ENCODE measurements around the gene CWC22. TPM values are rescaled to one million over a fixed set of nuclear protein-coding genes. Genes with fewer than 3 reads are reported as not detected.
"Not testable (repeated sequence)": the region's sequence is repeated elsewhere in the genome, so short reads cannot be mapped to it uniquely, and the experiment has no call there.

CWC22 gene
- polyA plus RNA-seq, 1 of the 3 experiments (the other 2 are of a cell fraction): 2.7 TPM

DNA sequence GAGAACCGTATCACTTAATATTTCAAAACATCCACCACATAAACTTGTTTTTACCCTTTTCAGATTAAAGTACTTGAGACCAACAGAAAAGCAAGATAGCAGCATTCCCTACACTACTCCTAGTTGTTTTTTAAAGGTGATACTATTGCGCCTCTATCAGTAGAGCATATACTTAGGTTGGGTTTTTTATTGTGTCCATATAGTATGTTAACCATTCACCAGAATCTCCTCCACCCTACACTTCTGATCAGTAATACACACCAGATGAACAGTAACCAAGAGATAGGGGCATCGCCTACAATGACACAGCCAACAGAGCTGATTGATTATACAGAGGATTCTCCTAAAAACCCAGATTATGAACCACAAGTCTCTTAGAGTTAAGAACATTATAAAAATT lies 75.6 kb downstream of the CWC22 start (continued):
- TF ChIP-seq TAF1 (IDR thresholded peaks at IDR 0.05; ENCODE audit: borderline replicate concordance, low read depth, low read length) (no peak), GATA2 (CRISPR knock-in tag; IDR thresholded peaks at IDR 0.05) (no peak), MEF2A (IDR thresholded peaks at IDR 0.05; ENCODE audit: borderline replicate concordance, low read depth) (no peak), FOXM1 (IDR thresholded peaks at IDR 0.05; ENCODE audit: low read depth) (no peak)

DNA sequence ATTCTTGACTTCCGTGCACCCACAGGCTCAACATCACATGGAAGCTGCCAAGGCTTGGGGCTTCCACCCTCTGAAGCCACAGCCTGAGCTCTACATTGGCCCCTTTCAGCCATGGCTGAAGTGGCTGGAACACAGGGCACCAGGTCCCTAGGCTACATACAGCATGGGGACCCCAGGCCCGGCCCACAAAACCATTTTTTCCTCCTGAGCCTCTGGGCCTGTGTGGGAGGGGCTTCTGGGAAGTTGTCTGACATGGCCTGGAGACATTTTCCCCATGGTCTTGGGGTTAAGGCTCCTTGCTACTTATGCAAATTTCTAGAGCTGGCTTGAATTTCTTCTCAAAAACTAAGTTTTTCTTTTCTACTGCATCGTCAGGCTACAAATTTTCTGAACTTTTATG lies 77.1 kb downstream of the CWC22 start:
- H3K4me1 ChIP-seq (ENCODE audit: control insufficient read depth in 1 of 2, insufficient read depth in 2 of 2, low read depth in 1 of 2, low read length in 1 of 2); H3K36me3 ChIP-seq (replicated peaks in 1 of 2; ENCODE audit: control insufficient read depth in 1 of 2, insufficient read depth in 2 of 2, low read length in 1 of 2); CTCF ChIA-PET; H2AFZ ChIP-seq (ENCODE audit: low read depth); H3K9me3 ChIP-seq; H3K27ac ChIP-seq (ENCODE audit: low read depth in 2 of 2, low read length in 1 of 2); H3K27me3 ChIP-seq (ENCODE audit: insufficient read depth); H3K4me2 ChIP-seq; DNase-seq; H3K79me2 ChIP-seq (ENCODE audit: insufficient read depth); H3K4me3 ChIP-seq (ENCODE audit: low read depth in 2 of 2, low read length in 1 of 2); POLR2A ChIA-PET; H3K9me2 ChIP-seq; H4K20me1 ChIP-seq (ENCODE audit: insufficient read depth); H3K9ac ChIP-seq; H3F3A ChIP-seq (replicated peaks; ENCODE audit: insufficient read depth): not testable (repeated sequence)
- 79% methylated on average over 2 of the region's 3 CpGs for WGBS (ENCODE audit: low lambda C conversion rate)

DNA sequence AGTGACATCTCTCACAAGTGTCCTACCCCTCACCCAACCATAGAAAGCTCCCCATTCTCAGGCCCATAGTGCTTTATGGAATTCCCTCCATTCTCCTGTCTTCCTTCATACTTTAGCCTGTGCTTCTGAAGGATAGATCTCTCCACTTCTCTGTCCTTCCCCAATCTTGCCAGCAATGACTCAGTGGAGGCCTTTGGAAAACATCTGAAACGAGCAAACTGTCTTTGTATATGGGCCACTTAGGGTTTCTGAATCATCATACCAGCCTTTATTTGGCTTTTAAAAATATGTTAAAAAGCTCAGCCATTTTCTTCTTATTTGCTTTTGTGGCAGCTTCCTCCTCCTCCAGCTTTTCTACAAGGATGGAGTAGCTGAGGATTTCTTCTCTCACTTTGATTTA lies 80.1 kb downstream of the CWC22 start:
- Histone ChIP-seq H3K9me2 (no peaks in the 10 kb centered on the region), H3K4me3 (ENCODE audit: low read depth in 2 of 2, low read length in 1 of 2) (no peak overlapping the region), H3K4me2 (no peak overlapping the region), H3K4me1 (ENCODE audit: control insufficient read depth in 1 of 2, insufficient read depth in 2 of 2, low read depth in 1 of 2, low read length in 1 of 2) (no peaks in the 10 kb centered on the region), H3F3A (replicated peaks; ENCODE audit: insufficient read depth) (no peaks in the 10 kb centered on the region), H3K27ac (ENCODE audit: low read depth in 2 of 2, low read length in 1 of 2) (no peak overlapping the region), H2AFZ (ENCODE audit: low read depth) (no peak overlapping the region), H3K79me2 (ENCODE audit: insufficient read depth) (no peaks in the 10 kb centered on the region), H4K20me1 (ENCODE audit: insufficient read depth) (no peaks in the 10 kb centered on the region), H3K36me3 (replicated peaks in 1 of 2; ENCODE audit: control insufficient read depth in 1 of 2, insufficient read depth in 2 of 2, low read length in 1 of 2) (peaks cover 0 to 4% of the 10 kb centered on the region in 2 experiments), H3K27me3 (ENCODE audit: insufficient read depth) (no peaks in the 10 kb centered on the region), H3K9me3 (0 out of 2 replicates have a peak, but pooled peaks cover 5% of the 10 kb centered on the region), H3K9ac (no peak overlapping the region)
- WGBS (ENCODE audit: low lambda C conversion rate): 7% methylated on average over 1 of the region's 1 CpG
- ChIA-PET CTCF (interaction anchor here (0.8 kb wide), 1 partner anchor 9 kb away, joined by 3 read pairs; no protein-coding TSS in a partner anchor), POLR2A (no interaction called here)
- DNase-seq: no peak
- TF ChIP-seq GABPA (IDR thresholded peaks at IDR 0.05; ENCODE audit: low read depth): no peak
- TF ChIP-seq TCF12 (IDR thresholded peaks at IDR 0.05): no peak
- TF ChIP-seq EZH2phosphoT487 (IDR thresholded peaks at IDR 0.05; ENCODE audit: borderline replicate concordance, low read depth): no peak
- no peak for TF ChIP-seq NRF1 (IDR thresholded peaks at IDR 0.05; ENCODE audit: low read depth, low read length)
- no peak for TF ChIP-seq FOSL2 (IDR thresholded peaks at IDR 0.05; ENCODE audit: borderline replicate concordance, low read depth)
- TF ChIP-seq RAD21 (IDR thresholded peaks at IDR 0.05; ENCODE audit: low read length): no peak
- no peak for TF ChIP-seq RXRA (IDR thresholded peaks at IDR 0.05; ENCODE audit: borderline replicate concordance, low read depth)
- TF ChIP-seq MEF2A (IDR thresholded peaks at IDR 0.05; ENCODE audit: borderline replicate concordance, low read depth): no peak
- TF ChIP-seq TEAD4 (IDR thresholded peaks at IDR 0.05; ENCODE audit: borderline replicate concordance, insufficient read depth): no peak
- no peak for TF ChIP-seq REST (IDR thresholded peaks at IDR 0.05; ENCODE audit: low read depth, low read length)
- no peak for TF ChIP-seq FOXM1 (IDR thresholded peaks at IDR 0.05; ENCODE audit: low read depth)
- TF ChIP-seq RFX5 (IDR thresholded peaks at IDR 0.05; ENCODE audit: low read length): no peak
- TF ChIP-seq JUND (IDR thresholded peaks at IDR 0.05): no peak
- no peak for TF ChIP-seq SIN3A (IDR thresholded peaks at IDR 0.05; ENCODE audit: borderline replicate concordance, low read depth, low read length)
- no peak for TF ChIP-seq ELF1 (IDR thresholded peaks at IDR 0.05)
- TF ChIP-seq SMC3 (IDR thresholded peaks at IDR 0.05; ENCODE audit: low read depth, low read length): no peak
- no peak for TF ChIP-seq EP300 (IDR thresholded peaks at IDR 0.05; ENCODE audit: borderline replicate concordance in 1 of 2, low read depth in 1 of 2, low read length in 1 of 2)
